Measurements from ENCODE around the gene FUT3.

The FUT3 gene

DNA sequence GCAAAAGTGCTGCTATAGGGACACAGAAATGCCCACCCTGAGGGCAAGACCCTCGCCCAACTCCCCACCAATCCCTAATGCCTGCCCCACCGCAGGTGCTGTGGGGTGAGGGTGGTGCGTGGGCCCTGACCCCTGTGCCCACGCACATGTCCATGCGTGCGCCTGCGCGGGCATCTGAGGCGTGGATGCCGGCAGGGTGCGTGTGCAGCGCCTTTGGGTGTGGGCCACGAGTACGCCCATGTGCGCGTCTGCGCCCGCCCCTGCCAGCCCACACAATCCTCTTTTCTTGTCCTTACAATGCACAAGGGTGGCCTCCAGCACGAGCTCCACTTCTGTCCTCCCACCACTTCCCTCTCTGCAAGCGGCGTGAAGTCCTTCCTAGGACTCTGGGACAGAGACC, 26.1 kb downstream of the FUT3 start:
- no peak for DNase-seq (ENCODE audit: low read depth in 1 of 2, low spot score in 1 of 2)

- no peak for DNase-seq (ENCODE audit: low read depth in 1 of 2, low spot score in 1 of 2)
Observed at GRCh38 chr19:5824751-5825150, 26.5 kb downstream of the FUT3 start.

DNA sequence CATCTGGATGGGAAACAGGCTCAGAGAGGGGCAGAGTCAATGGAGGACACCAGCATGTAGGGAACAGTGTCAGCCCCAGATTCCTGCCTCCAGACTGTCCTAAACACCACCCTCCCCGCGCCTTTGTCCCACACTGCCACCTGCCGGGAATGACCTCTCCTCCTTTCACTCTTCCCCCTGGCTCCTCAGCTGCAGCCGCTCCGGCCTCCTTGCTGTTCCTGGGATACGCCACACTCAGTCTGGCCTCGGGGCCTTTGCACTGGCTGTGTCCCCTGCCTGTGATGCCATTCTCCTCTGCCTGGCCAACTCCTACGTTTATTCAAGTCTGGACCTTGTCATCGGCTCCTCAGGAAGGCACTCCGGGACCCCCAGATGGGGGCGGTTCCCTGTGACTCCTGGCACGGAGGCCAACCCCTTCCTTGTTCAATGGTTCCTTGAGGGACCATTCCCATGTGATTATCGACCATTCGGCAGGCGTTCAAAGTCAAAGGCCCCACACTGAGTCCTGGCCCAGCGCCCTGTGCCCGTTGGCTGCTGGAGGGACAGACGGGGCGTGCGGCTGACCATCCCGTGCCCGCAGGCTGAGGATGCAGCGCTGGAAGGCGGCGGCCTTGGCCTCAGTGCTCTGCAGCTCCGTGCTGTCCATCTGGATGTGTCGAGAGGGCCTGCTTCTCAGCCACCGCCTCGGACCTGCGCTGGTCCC, 27.5 kb downstream of the FUT3 start:
- DNase-seq (ENCODE audit: low read depth in 1 of 2, low spot score in 1 of 2) = no peak

DNA sequence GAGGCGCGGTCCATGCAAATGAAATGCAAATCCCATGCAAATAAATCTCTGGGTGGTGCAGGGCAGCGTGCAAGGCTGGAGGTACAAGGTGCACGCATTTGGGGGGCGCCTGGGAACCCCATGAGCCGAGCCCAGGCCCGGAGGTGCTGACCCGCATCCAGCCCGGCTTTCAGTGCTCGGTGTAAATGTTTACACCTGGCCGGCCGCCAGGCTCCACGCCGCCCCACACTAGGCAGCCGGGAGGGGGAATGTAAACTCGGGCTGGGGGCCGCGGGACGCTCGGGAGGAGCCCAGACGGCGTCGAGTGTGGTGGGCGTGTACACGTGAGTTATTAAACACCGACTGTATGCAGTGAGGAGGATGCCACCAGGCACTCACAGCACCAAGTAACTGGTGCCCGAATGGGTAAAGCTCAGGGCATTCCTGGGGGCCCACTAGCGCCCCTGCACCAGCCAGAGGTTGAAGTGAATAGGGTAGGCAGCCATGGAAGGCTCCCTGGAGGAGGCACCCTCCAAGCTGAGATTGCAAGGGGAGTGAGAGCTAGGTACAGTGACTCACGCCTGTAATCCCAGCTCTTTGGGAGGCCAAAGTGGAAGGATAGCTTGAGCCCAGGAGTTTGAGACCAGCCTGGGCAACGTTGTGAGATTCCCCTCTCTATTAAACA, 28.9 kb downstream of the FUT3 start:
- DNase-seq (ENCODE audit: low read depth in 1 of 2, low spot score in 1 of 2) = no peak

- no peak for DNase-seq (ENCODE audit: low read depth in 1 of 2, low spot score in 1 of 2)
Observed at GRCh38 chr19:5821521-5822180, 29.6 kb downstream of the FUT3 start.

- no peak for DNase-seq (ENCODE audit: low read depth in 1 of 2, low spot score in 1 of 2)
Observed at GRCh38 chr19:5820785-5821184, 30.5 kb downstream of the FUT3 start.

GRCh38 chr19:5818594-5818993, 32.7 kb downstream of the FUT3 start:
- no peak for DNase-seq (ENCODE audit: low read depth in 1 of 2, low spot score in 1 of 2)

DNA sequence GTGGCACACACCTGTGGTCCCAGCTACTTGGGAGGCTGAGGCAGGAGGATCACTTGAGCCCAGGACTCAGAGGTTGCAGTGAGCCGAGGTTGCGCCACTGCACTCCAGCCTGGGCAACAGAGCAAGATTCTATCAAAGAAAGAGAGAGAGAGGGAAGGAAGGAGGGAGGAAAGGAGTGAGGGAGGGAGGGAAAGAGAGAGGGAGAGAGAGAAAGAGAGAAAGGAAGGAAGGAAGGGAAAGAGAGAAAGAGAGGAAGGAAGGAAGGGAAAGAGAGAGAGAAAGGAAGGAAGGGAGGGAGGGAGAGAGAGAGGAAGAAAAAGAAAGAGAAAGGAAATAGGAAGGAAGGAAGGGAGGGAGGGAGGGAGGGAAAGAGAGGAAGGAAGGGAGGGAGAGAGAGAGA, 34.0 kb downstream of the FUT3 start:
- no peak for DNase-seq (ENCODE audit: low read depth in 1 of 2, low spot score in 1 of 2)

DNA sequence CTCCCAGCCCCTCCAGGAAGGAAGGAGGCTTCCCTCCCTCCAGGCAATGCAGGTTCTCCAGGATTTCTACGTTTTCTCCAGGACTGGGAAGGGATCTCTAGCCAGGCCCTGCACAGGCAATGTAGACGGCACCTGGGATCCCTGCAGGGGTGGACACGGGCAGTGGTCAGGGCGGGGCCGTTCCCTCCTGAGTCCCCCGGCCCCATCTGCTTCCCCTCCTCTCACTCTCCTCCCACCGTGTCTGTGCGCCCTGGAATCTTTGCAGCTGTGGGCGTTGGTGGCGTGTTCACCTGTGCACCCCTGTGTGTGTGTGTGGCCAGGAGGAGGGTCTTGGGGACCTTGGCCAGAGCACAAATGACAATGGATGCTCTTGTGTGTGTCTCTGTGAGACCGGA, 36.4 kb downstream of the FUT3 start:
- DNase-seq (ENCODE audit: low read depth in 1 of 2, low spot score in 1 of 2) = no peak

DNA sequence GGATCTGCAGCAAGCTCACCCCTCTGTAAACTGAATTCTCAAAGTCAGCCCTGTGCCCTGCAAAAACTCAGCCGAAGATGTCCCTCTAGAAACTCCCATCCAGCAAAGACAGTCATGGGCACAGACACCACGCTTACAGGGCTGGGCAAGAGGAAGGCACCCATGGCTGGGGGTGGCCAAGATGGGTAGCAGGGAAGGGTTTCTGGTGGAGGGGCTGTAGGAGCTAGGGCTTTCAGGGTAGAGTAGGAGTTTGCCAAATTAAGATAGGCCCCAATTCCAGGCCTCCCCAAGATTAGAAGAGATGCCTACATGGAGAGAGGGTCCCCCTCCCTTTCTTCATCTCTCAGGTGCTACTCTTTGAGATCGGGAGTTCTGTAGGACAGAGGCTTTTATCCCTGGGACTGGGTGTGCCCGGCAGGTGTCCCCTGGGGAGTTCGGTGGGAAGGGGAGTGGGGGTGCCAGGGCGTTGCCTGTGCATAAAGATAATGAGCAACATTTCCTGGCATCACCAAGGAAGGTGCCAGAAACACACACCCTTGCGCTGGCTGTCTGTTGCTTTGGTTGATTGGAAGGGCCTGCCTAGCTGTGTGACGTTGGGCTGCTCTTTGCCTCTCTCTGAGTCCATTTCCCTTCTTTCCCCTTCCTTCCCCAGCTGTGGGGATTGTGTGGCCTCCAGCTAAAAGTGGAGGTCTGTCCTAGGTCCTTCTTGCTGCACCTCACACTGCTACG, 37.0 kb downstream of the FUT3 start:
- no peak for DNase-seq (ENCODE audit: low read depth in 1 of 2, low spot score in 1 of 2)

DNA sequence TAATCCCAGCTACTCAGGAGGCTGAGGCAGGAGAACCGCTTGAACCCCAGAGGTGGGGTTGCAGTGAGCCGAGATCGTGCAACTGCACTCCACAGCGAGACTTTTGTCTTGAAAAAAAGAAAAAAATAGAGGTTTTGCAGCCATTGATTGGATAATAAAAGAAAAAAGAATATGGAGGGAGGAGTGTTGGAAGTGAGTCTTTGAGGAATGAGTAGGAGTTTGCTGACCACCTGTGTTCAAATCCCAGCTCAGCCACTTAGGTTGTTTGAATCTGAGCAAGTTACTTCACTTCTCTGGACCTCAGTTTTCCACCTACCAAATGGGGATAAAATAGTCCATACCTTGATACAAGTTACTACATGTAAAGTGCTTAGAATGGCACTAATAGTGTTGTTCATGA, 40.1 kb downstream of the FUT3 start:
- no peak for DNase-seq (ENCODE audit: low read depth in 1 of 2, low spot score in 1 of 2)

- no peak for DNase-seq (ENCODE audit: low read depth in 1 of 2, low spot score in 1 of 2)
Observed at GRCh38 chr19:5809469-5809868, 41.8 kb downstream of the FUT3 start.

- DNase-seq (ENCODE audit: low read depth in 1 of 2, low spot score in 1 of 2) = no peak
Observed at GRCh38 chr19:5809053-5809452, 42.2 kb downstream of the FUT3 start.

GRCh38 chr19:5808120-5808816, 43.0 kb downstream of the FUT3 start:
- DNase-seq (ENCODE audit: low read depth in 1 of 2, low spot score in 1 of 2) = no peak

GRCh38 chr19:5806905-5807304, 44.3 kb downstream of the FUT3 start:
- DNase-seq (ENCODE audit: low read depth in 1 of 2, low spot score in 1 of 2) = no peak

- no peak for DNase-seq (ENCODE audit: low read depth in 1 of 2, low spot score in 1 of 2)
Observed at GRCh38 chr19:5806133-5806489, 45.1 kb downstream of the FUT3 start.

DNA sequence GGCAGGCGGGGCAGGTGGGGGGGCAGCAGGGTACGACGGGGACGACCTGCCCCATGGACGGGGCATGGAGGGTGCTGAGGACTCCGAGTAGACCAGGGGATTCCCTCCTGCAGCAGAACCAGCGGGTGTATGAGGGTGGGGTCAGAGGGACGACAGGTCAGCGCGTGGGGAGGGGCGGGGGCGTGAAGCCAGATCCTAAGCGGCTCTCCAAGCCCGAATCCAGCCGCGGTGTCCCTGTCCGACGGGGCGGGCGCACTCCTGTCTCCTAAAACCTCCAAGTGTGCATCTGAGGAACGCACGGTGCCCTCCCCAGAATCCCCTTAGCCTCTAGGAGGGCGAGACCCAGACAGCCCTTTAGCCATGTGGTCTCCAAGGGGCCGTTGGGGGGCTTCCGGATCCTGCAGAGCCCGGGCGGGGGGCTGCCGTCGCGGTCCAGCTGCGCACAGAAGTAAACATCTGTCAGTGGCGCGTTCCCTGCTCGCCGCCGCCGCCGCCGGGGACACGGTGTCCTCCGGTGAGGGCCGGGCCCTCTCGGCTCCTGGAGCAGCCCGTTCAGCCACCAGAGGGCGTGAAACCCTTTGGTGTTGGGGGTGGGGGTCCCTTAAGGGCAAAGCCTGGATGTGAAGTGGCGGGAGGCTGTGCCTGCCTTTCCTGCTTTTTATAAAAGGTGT, 45.7 kb downstream of the FUT3 start:
- DNase-seq (ENCODE audit: low read depth in 1 of 2, low spot score in 1 of 2) = peak in 1 of 2 donors; percentile 49

DNA sequence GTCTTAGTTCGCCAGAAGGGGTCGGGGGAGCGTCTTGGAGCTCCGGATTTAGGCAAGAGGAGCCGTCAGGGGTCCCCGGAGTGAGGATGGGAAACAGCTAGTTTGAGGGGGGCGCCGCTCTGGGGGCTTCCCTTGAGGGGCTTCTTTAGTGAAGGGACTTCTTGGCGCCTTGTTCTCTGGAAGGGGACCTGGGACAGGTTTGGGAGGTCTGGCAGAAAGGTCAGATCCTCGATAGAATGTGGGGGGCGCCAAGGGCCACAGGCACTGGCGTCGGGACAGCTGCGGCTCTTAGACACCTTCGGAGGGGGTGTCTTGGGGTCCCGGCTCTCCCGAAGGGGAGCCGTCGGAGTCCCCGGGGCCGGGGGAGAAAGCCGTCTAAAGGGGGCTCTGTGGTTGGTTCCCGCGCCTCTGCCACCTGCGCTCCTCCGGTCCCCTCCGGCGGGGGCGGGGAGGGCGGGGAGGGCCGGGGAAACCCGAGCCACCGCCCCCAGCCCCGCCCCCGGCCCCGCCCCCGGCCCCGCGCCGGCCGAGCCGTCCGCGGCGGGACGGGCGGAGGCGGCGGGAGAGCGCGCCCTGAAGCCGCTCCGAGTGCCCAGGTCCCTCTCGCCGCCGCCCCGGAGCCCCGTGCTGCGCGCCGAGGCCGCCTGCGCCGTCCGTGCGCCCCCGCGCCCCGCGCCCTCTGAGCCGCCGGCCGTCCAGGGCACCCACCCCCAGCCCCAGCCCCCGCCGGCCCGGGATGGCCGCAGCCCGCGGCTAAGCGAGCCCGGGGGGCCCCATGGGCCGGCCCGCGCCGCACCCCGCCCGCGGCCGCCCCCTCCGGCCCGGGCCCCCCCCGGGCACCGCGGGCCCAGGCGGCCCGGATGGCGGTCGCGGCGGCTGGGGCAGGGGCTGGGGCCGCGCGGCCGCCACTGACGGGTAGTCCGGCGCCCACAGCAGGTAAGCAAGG, 46.5 kb downstream of the FUT3 start, which contains the start of gene NRTN:
NRTN (plus strand) TSS at position 552 of the 946 bp plus-strand sequence. CDS start 19,099 bp downstream, outside the sequence.
- no peak for DNase-seq (ENCODE audit: low read depth in 1 of 2, low spot score in 1 of 2)

DNA sequence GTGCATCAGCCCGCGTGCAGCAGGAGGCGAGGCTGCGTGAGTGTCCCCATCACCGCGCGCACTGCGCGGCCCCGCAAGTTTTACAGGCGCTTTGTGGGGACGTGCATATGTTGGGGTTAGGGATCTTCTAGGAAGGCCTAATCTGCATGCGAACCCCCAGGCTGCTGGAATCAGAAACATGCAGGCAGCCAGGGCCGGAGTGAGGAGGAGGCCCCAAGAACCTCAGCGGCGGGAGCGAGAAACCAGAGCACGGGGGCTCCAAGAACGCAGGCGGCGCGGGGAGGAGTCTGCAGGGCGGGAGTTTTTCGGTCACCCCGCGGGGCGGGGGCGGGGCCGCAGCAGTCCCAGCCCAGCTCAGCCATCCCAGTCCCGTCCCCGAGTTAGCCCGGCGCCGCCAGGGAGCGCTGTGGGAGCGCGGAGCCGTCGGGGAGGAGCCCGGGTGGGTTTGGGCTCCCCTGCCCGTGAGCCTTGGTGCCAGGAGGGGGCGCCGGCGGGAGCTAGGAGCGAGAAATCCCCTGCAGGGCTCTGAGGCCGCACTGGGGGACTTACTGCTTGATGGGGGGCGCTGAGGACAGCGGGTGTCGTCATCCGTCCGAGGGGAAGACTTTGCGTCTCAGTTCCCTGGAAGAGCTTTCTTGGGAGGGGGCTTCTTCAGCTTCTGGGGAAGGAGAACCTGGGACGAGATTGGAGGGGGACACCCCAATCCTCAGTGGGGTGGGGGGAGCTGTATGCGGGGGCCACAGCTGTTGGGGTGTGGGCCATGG, 47.3 kb downstream of the FUT3 start:
- DNase-seq (ENCODE audit: low read depth in 1 of 2, low spot score in 1 of 2) = peak; percentile 84 to 87
